H1 (cell line): ENCODE data around the gene MACIR. TPM values are rescaled to one million over a fixed set of nuclear protein-coding genes. Genes with fewer than 3 reads are reported as not detected.

ENCODE experiments used
- CTCF ChIA-PET: fragments of 300-600 bp; sonication (Branson Sonifier 250); formaldehyde crosslinking; loops from one replicate; lab custom pipeline; 2021; ENCODE audit not compliant: partially characterized antibody; lab: Charles Lee
- POLR2A ChIA-PET: fragments of 300-600 bp; sonication (Branson Sonifier 250); formaldehyde crosslinking; loops from one replicate; lab custom pipeline; 2021; ENCODE audit warnings: inconsistent platforms; ENCODE audit not compliant: partially characterized antibody; lab: Charles Lee
- DNase-seq, 2 experiments: peaks; one replicate each; pipeline versions ENCODE4 v3.0.0 to v3.0.0-alpha.2; 2010 to 2022; ENCODE audit warnings: low spot score in 2 of 2, low read depth in 1 of 2, mixed read lengths in 1 of 2
- FAIRE-seq: peaks from 2 replicates; lab custom pipeline; 2011; peaks lifted over from hg19 to GRCh38; lab: Jason Lieb, UNC
- H2AFZ ChIP-seq: 2 replicates; pipeline ENCODE4 v1.8.1; 2012; ENCODE audit warnings: low read length, inconsistent platforms
- H2AK5ac ChIP-seq: 2 replicates; pipeline ENCODE4 v1.6.1; 2013; ENCODE audit warnings: low read depth, low read length
- H2BK120ac ChIP-seq: replicated peaks from 2 replicates; pipeline ENCODE3; 2013; ENCODE audit warnings: low read depth, low read length, inconsistent platforms
- H2BK12ac ChIP-seq: 2 replicates; pipeline ENCODE4 v1.6.1; 2013; ENCODE audit warnings: low read depth, low read length
- H2BK15ac ChIP-seq: 2 replicates; pipeline ENCODE4 v1.6.1; 2013; ENCODE audit warnings: low read length
- H2BK20ac ChIP-seq: 2 replicates; pipeline ENCODE4 v1.6.1; 2013; ENCODE audit warnings: low read length
- H2BK5ac ChIP-seq: 2 replicates; pipeline ENCODE4 v1.6.1; 2013; ENCODE audit warnings: low read depth, low read length
- H3K14ac ChIP-seq: 2 replicates; pipeline ENCODE4 v1.6.1; 2013; ENCODE audit warnings: inconsistent platforms; ENCODE audit not compliant: insufficient read length
- H3K18ac ChIP-seq: 2 replicates; pipeline ENCODE4 v1.6.1; 2013; ENCODE audit warnings: low read length; ENCODE audit errors: extremely low read depth
- H3K23ac ChIP-seq: 2 replicates; pipeline ENCODE4 v1.6.1; 2013; ENCODE audit warnings: inconsistent platforms; ENCODE audit not compliant: insufficient read length
- H3K23me2 ChIP-seq: 2 replicates; pipeline ENCODE4 v1.6.1; 2013; ENCODE audit warnings: low read depth, low read length
- H3K27ac ChIP-seq: 2 replicates; pipeline ENCODE4 v1.6.1; 2011; ENCODE audit warnings: low read depth, low read length, inconsistent platforms
- H3K27me3 ChIP-seq, 4 experiments: replicated peaks in 1 of 4; 1 replicate in 1 of 4; 2 replicates in 3 of 4; pipeline versions ENCODE4 v1.6.1 to v1.8.1; 2011 to 2013; ENCODE audit warnings: low read length in 3 of 4, mild to moderate bottlenecking in 3 of 4, inconsistent platforms in 2 of 4, mixed read lengths in 2 of 4, moderate library complexity in 1 of 4; ENCODE audit not compliant: control insufficient read depth in 3 of 4, insufficient read depth in 3 of 4; ENCODE audit errors: extremely low read depth in 1 of 4
- H3K36me3 ChIP-seq, 4 experiments: 2 replicates each; pipeline versions ENCODE4 v1.6.1 to v1.8.1; 2011 to 2013; ENCODE audit warnings: mild to moderate bottlenecking in 4 of 4, low read length in 3 of 4, moderate library complexity in 2 of 4, control low read depth in 1 of 4, inconsistent platforms in 1 of 4; ENCODE audit not compliant: insufficient read depth in 4 of 4, control insufficient read depth in 2 of 4
- H3K4ac ChIP-seq: replicated peaks from 2 replicates; pipeline ENCODE3; 2013; ENCODE audit warnings: low read length, low read depth, mixed read lengths, inconsistent platforms; ENCODE audit not compliant: insufficient read length
- H3K4me1 ChIP-seq, 4 experiments: replicated peaks in 1 of 4; 1 replicate in 1 of 4; 2 replicates in 3 of 4; pipeline versions ENCODE4 v1.6.1 to v1.8.1; 2011 to 2013; ENCODE audit warnings: low read length in 3 of 4, inconsistent platforms in 2 of 4, mixed read lengths in 1 of 4; ENCODE audit not compliant: insufficient read depth in 4 of 4, control insufficient read depth in 3 of 4
- H3K4me2 ChIP-seq, 2 experiments: 2 replicates each; pipeline versions ENCODE4 v1.6.1 to v1.8.1; 2011 to 2013; ENCODE audit warnings: low read depth in 2 of 2, low read length in 2 of 2, control low read depth in 1 of 2, inconsistent platforms in 1 of 2, mild to moderate bottlenecking in 1 of 2; ENCODE audit not compliant: insufficient read depth in 1 of 2
- H3K4me3 ChIP-seq, 4 experiments: fragments of 200-600, 300-600 bp in 1 of 4; sonication (generic), shearing (Covaris generic), sonication (Bioruptor Twin) in 1 of 4; 2 replicates each; pipeline versions ENCODE4 v1.5.1 to v1.8.1; 2011 to 2016; ENCODE audit warnings: low read length in 4 of 4, low read depth in 3 of 4, control low read depth in 2 of 4, inconsistent platforms in 2 of 4, mild to moderate bottlenecking in 2 of 4, mixed read lengths in 1 of 4, moderate library complexity in 1 of 4; ENCODE audit not compliant: insufficient read depth in 2 of 4; ENCODE audit errors: extremely low read depth in 1 of 4
- H3K56ac ChIP-seq: replicated peaks from 2 replicates; pipeline ENCODE3; 2013; ENCODE audit warnings: low read depth, mild to moderate bottlenecking, mixed read lengths, low read length, inconsistent platforms; ENCODE audit not compliant: insufficient read length
- H3K79me1 ChIP-seq: 2 replicates; pipeline ENCODE4 v1.6.1; 2013; ENCODE audit warnings: low read depth, low read length, control low read depth
- H3K79me2 ChIP-seq, 2 experiments: 2 replicates each; pipeline versions ENCODE4 v1.6.1 to v1.8.1; 2012 to 2013; ENCODE audit warnings: low read length in 2 of 2, mild to moderate bottlenecking in 2 of 2, inconsistent platforms in 1 of 2; ENCODE audit not compliant: insufficient read depth in 2 of 2, control insufficient read depth in 1 of 2
- H3K9ac ChIP-seq, 4 experiments: replicated peaks in 1 of 4; 1 replicate in 1 of 4; 2 replicates in 3 of 4; pipeline versions ENCODE4 v1.6.1 to v1.8.1; 2011 to 2013; ENCODE audit warnings: low read depth in 3 of 4, low read length in 3 of 4, control low read depth in 2 of 4, mild to moderate bottlenecking in 2 of 4, moderate library complexity in 2 of 4, inconsistent platforms in 1 of 4; ENCODE audit errors: extremely low read depth in 1 of 4
- H3K9me3 ChIP-seq, 2 experiments: 2 replicates each; pipeline versions ENCODE4 v1.6.1 to v1.8.1; 2012 to 2013; ENCODE audit warnings: mild to moderate bottlenecking in 2 of 2, moderate library complexity in 2 of 2, control low read depth in 1 of 2, inconsistent platforms in 1 of 2, low read depth in 1 of 2, low read length in 1 of 2, mixed read lengths in 1 of 2; ENCODE audit not compliant: insufficient read depth in 2 of 2
- H4K20me1 ChIP-seq, 2 experiments: replicated peaks in 1 of 2; 2 replicates each; pipeline versions ENCODE3 to v1.8.1; 2011 to 2013; ENCODE audit warnings: inconsistent platforms in 2 of 2, low read length in 2 of 2, mild to moderate bottlenecking in 1 of 2; ENCODE audit not compliant: insufficient read depth in 2 of 2, control insufficient read depth in 1 of 2
- H4K5ac ChIP-seq: 2 replicates; pipeline ENCODE4 v1.6.1; 2013; ENCODE audit warnings: low read length, low read depth, mixed read lengths, inconsistent platforms; ENCODE audit not compliant: insufficient read length
- H4K8ac ChIP-seq: 2 replicates; pipeline ENCODE4 v1.8.0; 2013; ENCODE audit warnings: mild to moderate bottlenecking, moderate library complexity, low read length, inconsistent platforms; ENCODE audit not compliant: insufficient read depth; ENCODE audit errors: extremely low read depth
- H4K91ac ChIP-seq: replicated peaks from 2 replicates; pipeline ENCODE3; 2013; ENCODE audit warnings: low read length, mixed read lengths, inconsistent platforms; ENCODE audit not compliant: insufficient read length
- GABPA ChIP-seq: IDR thresholded peaks from 2 replicates; pipeline ENCODE4 v1.6.1; 2011; ENCODE audit warnings: mild to moderate bottlenecking, low read length, moderate library complexity, borderline replicate concordance; ENCODE audit not compliant: insufficient read depth
- TCF12 ChIP-seq: IDR thresholded peaks from 2 replicates; pipeline ENCODE4 v1.6.1; 2011; ENCODE audit warnings: low read depth, mild to moderate bottlenecking, low read length
- WGBS, 2 experiments: shearing (Covaris generic) in 1 of 2; methylation state at CpG; one replicate each; pipeline versions ENCODE4 v1.1.6 to v1.1.7; 2013 to 2015; ENCODE audit warnings: low lambda C conversion rate in 2 of 2, mixed read lengths in 2 of 2, inconsistent platforms in 1 of 2, low coverage in 1 of 2, missing lambda C conversion rate in 1 of 2; ENCODE audit not compliant: insufficient replicate concordance in 2 of 2, insufficient coverage in 1 of 2, insufficient read length in 1 of 2; ENCODE audit errors: extremely low coverage in 1 of 2, missing lambda C conversion rate in 1 of 2; 5-methylcytosine and 5-hydroxymethylcytosine counted together
- polyA plus RNA-seq, 7 experiments: library from polyadenylated mRNA; depleted of rRNA in 3 of 7; stranded (reverse) in 5 of 7; unstranded in 2 of 7; fragments of >200 nt in 5 of 7; fragments of 200-250 nt in 2 of 7; gene quantifications; 1 replicate in 5 of 7; 2 replicates in 1 of 7; 4 replicates in 1 of 7; pipeline versions ENCODE4 v1.2.1 to v1.2.3, GENCODE V29; 2011 to 2013; ENCODE audit warnings: missing spikeins in 2 of 7, mixed read lengths in 2 of 7
- total RNA-seq: library from RNA; stranded (reverse); fragmentation: NEBNext Ultra II Directional; extraction: Animal tissue kit (Norgen Biotek cat#: 25700); gene quantifications from 2 replicates; pipeline ENCODE4 v1.2.1, GENCODE V29; 2021

MACIR gene
- total and polyA plus RNA-seq, 2 of the 8 experiments (the other 6 are each of a cell fraction or from before 2014, with no cell fraction given) = 8.0 to 19.2 TPM

DNA sequence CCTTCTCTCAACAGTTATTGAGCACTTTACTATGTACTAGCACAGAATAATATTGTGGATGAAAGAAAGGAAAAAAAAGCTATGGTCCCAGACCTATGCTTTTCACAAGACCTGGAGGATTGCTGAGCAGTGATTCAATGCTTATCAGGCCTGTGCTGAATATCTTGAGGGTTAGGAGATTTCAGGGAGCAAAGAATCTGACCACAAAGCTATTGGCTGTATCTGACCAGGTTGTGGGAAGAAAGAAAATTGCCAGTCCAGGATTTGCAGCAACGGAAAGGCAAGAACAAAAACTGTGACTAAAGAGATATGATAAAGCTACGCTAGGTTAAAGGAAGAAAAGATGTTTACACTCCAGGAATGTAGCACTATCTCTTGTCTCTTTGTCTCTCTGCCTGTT, 14.9 kb upstream of the MACIR start:
- Histone ChIP-seq H3K4me2 (no peak overlapping the region), H2BK5ac (no peak overlapping the region), H3K4me3 (no peak overlapping the region), H3K9me3 (peaks cover 0 to 4% of the 10 kb centered on the region in 2 experiments; a peak in 1 of 4 replicates), H3K18ac (no peak overlapping the region), H4K8ac (no peak overlapping the region), H4K5ac (no peak overlapping the region), H3K23me2 (no peaks in the 10 kb centered on the region), H3K79me1 (no peaks in the 10 kb centered on the region), H2BK120ac (no peak overlapping the region), H3K79me2 (no peaks in the 10 kb centered on the region), H3K36me3 (no peaks in the 10 kb centered on the region), H3K4me1 (no peaks in the 10 kb centered on the region; a peak in 1 of 7 replicates), H3K27ac (no peak overlapping the region), H4K20me1 (no peaks in the 10 kb centered on the region), H2BK20ac (no peak overlapping the region), H3K14ac (no peak overlapping the region), H2BK12ac (no peak overlapping the region), H2AFZ (0 out of 2 replicates have a peak overlapping the region, but pooled peaks have one; percentile 89)
- CTCF ChIA-PET = interaction anchor here (0.6 to 2.5 kb wide), 5 partner anchors 11 to 811 kb away, joined by 3 to 9 read pairs (median 3); no protein-coding TSS in a partner anchor
- FAIRE-seq (no peak), DNase-seq (no peak)
- POLR2A ChIA-PET = no interaction called here
- TF ChIP-seq TCF12 = no peak
- TF ChIP-seq GABPA = no peak
- TF ChIP-seq, all 59 proteins: peak for 0
- Histone ChIP-seq H3K9ac (no peak overlapping the region), H3K23ac (no peak overlapping the region), H3K4ac (no peak overlapping the region), H4K91ac (no peak overlapping the region), H3K56ac (no peak overlapping the region), H3K27me3 (no peaks in the 10 kb centered on the region), H2AK5ac (no peak overlapping the region), H2BK15ac (no peak overlapping the region)
- WGBS, 2 experiments = 65% methylated on average over 2 of the region's 2 CpGs; no CpG with 5 or more reads in 1 of the 2 experiments
